Measurements from ENCODE around the gene TMEM186.

- TF ChIP-seq TAF1 (IDR thresholded peaks at IDR 0.05; ENCODE audit: borderline replicate concordance, insufficient read depth, low read length) (no peak), POLR2AphosphoS5 (IDR thresholded peaks at IDR 0.05; ENCODE audit: low read depth, low read length) (peak; percentile 80), SIN3A (IDR thresholded peaks at IDR 0.05; ENCODE audit: borderline replicate concordance, insufficient read depth, low read length) (peak; percentile 96), FOXP2 (optimal IDR thresholded peaks at IDR 0.05; ENCODE audit: borderline replicate concordance, extremely low read depth, extremely low read length, insufficient read depth) (no peak)
Observed at GRCh38 chr16:8797364-8798173, at the start of gene TMEM186, which contains the start of gene PMM2.
